HG03097 (cell line): ENCODE data around the gene TARBP1.
A peak's percentile ranks its signal among the peaks of the same experiment; 100 is the strongest.
"Not testable (repeated sequence)": the region's sequence is repeated elsewhere in the genome, so short reads cannot be mapped to it uniquely, and the experiment has no call there.

Experiments used
- ATAC-seq: cut with Tn5 transposase; IDR thresholded peaks from one replicate; pipeline ENCODE4 v1.9.1; 2021; ENCODE audit not compliant: unreplicated experiment, low FRiP score

Gene TARBP1, protein sequence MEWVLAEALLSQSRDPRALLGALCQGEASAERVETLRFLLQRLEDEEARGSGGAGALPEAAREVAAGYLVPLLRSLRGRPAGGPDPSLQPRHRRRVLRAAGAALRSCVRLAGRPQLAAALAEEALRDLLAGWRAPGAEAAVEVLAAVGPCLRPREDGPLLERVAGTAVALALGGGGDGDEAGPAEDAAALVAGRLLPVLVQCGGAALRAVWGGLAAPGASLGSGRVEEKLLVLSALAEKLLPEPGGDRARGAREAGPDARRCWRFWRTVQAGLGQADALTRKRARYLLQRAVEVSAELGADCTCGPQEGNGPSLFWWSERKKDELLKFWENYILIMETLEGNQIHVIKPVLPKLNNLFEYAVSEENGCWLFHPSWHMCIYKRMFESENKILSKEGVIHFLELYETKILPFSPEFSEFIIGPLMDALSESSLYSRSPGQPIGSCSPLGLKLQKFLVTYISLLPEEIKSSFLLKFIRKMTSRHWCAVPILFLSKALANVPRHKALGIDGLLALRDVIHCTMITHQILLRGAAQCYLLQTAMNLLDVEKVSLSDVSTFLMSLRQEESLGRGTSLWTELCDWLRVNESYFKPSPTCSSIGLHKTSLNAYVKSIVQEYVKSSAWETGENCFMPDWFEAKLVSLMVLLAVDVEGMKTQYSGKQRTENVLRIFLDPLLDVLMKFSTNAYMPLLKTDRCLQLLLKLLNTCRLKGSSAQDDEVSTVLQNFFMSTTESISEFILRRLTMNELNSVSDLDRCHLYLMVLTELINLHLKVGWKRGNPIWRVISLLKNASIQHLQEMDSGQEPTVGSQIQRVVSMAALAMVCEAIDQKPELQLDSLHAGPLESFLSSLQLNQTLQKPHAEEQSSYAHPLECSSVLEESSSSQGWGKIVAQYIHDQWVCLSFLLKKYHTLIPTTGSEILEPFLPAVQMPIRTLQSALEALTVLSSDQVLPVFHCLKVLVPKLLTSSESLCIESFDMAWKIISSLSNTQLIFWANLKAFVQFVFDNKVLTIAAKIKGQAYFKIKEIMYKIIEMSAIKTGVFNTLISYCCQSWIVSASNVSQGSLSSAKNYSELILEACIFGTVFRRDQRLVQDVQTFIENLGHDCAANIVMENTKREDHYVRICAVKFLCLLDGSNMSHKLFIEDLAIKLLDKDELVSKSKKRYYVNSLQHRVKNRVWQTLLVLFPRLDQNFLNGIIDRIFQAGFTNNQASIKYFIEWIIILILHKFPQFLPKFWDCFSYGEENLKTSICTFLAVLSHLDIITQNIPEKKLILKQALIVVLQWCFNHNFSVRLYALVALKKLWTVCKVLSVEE (N-terminal part only)

DNA sequence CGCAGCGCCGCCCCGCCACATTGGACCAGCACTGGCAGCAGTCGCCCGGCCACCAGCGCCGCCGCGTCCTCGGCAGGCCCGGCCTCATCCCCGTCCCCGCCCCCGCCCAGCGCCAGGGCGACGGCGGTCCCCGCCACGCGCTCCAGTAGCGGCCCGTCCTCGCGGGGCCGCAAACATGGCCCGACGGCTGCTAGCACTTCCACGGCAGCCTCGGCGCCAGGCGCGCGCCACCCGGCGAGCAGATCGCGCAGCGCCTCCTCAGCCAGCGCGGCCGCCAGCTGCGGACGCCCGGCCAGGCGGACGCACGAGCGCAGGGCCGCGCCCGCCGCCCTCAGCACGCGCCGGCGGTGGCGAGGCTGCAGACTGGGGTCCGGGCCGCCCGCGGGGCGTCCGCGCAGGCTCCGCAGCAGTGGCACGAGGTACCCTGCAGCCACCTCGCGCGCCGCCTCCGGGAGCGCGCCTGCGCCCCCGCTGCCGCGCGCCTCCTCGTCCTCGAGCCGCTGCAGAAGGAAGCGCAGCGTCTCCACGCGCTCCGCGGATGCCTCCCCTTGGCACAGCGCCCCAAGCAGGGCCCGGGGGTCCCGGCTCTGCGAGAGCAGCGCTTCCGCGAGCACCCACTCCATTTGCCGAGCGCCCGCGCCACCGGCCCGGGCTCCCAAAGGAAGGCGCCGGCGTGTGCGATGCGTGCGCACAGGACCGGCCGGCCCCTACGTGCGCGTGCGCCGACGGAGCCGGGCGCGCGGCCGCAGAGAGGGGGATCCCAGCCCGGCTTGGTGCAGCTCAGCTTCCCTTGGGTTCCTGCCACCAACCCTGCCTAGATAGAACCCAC is at the start of gene TARBP1:
TARBP1 (minus strand) TSS at position 699 of the 829 bp plus-strand sequence; CDS start at position 623, 76 bp downstream.
- peak; percentile 64 for ATAC-seq

DNA sequence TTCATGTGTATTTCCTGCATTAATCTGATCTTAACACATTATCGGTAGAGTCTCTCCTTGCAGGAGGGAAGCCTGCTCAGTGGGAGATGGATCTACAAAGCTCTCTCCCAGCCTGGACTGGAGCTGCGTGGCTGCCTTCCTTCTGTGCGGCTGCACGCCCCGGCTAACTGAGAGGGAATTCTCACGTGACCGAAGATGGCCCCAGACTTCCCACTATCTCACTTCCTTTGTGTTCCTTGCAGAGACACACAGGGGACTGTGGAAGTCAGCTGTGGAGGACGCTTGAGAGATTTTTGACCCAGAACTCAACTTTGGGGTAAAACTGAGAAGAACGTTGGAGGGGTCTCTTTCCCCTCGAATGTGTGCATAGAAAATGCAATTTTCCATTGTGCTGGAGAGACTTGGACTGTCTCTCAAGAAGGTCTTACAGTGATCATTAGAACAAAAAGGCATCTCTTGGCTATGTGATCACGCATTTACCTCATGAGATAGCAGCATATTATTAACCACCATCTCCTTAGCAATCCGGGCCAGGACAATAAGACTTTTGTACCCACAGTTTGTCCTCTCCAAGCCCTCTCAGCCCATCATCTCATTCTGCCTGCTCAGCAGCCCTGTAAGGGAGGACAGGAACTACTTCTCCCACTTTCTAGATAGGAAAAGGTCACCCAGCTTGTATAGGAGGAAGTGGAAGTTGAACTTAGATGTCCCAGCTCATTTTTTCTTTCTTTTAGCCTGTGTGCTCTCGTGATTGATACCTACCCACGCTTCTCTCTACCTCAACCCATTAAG is 49.3 kb upstream of the TARBP1 start:
- ATAC-seq = no peak

DNA sequence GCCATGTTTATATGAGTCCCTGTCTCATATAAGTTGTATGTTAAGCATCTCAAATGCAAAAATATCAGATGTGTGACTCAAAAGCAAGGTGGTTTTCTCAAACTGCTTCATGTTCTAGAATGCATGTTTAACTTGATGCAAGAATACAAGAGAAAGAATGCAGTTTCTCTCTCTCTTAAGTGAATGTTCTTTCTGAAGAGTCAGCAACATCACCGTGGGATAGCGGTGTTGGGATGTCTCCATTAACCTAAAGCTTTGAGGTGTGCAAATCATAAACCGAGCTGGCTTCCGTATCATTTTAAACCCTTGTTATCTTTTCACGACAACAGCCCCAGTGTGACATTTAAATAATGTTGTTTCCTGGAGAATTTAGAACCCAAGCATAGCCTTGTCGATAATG is 48.4 kb upstream of the TARBP1 start:
- ATAC-seq = no peak

DNA sequence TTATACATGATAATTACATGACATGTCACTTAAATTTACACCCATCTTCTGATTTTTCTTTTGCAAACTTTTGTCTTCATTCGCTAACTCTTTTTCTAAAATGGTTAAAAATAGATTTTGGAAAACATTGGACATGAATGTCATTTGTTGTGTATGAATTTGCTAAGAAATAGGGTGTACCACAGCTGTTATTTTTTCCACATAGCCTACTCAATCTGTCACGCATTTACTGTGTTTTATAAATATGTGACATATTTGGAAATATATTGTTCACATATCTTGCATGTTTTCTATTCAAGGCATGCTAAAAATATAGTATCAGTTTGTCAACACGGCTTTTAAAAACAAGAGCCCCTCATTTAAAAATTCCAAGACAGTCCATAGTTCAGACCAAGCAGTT is 47.9 kb upstream of the TARBP1 start:
- ATAC-seq = no peak

DNA sequence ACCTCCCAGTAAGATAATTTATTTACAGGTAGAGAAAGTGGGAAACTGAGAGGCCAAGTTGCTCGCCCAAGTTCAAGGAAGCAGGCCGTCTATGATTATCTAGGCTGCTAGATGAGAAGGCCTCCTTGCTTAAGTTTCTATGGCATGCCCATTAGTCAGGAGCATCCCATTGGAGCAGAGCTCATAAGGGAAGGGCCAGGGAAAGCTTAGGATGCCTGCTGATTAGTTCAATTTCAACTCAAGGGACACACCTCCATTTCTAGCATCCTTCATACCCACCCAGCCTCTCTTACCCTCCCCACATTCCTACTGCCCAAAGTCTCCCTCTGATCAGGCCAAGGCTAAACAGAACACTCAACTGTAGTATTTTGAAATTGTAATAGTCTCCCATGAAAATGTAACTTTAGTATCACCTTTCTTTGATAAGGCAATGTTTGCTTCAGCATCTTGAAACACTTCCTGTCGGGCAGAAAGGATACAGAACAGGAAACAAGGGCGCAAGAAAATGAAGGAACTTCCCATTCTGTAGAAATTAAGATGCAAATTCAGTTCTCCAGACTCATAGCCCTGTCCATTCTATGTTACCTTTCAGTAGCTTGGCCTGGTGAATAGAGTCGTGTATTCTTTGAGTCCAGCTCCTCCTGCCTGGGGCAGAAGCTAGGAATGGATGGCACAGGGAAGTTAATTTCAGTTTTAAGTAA is 46.3 kb upstream of the TARBP1 start:
- no peak for ATAC-seq

DNA sequence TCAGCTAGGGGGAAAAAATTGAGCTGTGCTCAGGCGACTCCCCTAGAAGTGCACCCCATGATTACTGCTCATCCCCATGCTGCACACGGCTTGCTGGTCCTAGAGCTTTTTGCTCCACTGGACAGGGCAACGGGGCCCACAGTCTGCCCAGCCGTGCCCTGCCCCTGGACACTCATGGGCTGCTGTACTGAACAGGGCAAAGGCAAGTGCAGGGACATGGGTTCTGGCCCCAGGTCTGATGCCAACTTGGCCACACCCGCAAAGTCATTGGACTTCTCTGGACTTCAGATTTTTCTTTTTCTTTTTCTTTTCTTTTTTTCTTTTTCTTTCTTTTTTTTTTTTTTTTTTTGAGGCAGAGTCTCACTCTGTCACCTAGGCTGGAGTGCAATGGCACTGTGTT is 42.9 kb upstream of the TARBP1 start:
- ATAC-seq = no peak

DNA sequence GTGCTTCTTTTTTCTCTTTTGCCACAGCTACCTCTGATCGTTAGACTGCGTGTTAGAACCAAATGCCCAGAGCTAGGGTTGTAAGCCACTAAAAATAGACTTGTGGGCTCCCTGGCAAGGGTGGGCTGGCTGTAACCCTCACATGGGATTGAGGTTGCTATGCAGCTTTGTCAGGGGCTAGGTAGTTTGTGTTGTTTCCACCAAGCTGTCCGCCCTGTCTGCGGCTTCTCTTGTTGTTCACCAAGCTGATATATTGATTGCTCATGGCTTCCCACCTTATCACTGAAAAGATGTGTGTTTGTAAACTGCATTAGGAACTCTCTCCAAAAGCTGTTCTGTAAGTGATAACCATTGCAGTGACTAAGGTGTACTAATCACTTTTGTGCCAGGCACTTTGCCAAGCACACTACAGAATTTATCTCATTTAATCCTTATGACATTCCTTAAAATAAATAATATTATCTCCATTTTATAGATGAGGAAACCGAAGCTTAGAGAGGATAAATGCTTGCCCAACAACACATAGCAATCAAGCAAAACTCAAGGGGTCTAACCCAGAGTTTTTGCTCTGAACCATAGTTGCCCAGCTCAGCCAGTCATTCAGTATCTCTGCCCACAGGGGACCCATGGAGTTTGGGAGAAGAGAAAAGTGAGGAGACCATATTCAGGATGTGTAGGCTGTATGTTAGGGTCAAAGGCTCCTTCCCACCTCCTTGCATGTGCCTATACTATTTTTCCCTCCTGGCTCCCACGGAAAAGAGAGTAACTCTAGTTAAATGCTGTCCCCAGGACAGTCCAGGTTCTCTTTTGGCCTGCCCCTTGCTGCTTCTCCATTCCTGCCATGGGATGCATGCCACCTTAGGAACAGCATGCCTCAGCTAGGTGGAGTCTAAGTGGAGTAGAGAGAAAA is 42.2 kb upstream of the TARBP1 start:
- ATAC-seq = no peak

DNA sequence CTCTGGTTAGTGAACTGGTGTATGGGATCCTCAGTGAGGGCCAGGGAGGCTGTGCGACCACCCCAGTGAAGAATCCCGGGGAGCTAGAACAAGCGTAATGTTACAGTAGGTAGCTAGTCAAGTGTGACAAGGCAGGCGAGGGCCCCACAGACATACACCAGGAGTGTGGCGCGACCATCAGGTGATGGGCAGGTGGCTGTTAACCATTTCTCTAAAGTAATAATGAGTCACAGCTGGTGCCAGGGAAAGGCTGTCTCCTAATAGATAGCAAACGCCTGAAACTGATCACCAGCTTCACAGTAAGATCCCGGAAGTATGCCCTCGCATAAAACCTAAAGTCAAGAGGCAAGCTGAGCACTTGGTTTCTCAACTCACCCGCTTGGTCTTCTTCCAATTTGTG is 40.5 kb upstream of the TARBP1 start:
- ATAC-seq = no peak

DNA sequence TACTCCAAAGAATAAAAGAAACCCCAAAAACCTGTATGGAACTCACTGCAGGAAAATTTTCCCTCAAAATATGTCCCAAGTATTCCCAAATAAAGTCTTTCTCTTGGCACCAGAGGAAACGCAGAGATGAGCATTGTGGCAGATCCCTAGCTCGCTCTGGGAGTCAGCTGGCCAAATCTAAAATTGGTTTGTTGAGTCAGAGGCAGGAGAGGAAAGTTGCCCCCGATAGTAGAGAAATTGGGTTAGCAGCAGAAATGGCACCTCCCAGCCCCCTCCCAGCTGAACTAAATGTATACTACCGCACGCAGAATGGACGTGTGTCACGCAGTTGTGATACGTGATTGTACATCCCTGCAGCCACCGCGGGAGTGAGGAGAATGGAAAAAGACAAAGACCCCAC is 39.9 kb upstream of the TARBP1 start:
- no peak for ATAC-seq

DNA sequence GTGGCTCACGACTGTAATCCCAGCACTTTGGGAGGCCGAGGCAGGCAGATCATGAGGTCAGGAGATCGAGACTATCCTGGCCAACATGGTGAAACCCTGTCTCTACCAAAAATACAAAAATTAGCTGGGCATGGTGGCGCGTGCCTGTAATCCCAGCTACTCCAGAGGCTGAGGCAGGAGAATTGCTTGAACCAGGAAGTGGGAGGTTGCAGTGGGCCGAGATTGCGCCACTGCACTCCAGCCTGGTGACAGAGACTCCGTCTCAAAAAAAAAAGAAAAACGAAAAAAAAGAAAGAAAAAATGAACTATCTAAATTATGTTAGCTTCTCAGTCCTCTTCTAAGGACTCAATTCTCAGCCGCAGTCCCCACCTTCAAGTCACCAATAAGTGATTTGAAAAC is 39.1 kb upstream of the TARBP1 start:
- ATAC-seq = not testable (repeated sequence)

DNA sequence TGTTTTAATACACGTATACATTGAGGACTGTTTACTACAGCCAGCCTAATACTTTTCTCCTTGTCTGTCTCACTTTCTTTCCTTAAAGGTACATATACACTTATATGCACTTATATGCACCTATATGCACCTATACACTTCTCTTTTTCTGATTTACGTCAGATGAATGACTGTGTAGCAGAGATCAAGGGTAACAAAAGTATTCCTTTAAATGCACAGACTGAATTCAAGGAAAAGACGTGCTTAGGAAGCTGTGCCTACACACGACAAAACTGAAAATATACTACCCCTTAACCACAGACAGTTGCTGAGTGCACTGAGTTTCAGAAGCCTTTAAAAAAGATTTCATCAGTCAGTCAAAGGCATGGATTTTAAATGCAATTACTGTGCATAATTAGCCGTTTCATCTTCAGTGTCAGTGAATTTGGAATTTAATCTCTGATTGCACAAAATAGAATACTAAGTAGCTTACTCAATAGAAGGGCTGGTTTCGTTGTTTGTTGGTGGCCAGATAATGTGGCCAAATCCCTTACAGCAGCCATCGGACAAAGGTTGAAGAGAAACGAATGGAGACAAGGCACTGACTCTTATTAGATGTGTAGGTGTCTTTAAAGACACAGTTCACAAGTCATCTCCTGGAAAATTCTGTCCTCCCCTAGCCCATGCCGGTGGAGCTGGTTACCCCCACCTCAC is 38.3 kb upstream of the TARBP1 start:
- ATAC-seq = no peak

DNA sequence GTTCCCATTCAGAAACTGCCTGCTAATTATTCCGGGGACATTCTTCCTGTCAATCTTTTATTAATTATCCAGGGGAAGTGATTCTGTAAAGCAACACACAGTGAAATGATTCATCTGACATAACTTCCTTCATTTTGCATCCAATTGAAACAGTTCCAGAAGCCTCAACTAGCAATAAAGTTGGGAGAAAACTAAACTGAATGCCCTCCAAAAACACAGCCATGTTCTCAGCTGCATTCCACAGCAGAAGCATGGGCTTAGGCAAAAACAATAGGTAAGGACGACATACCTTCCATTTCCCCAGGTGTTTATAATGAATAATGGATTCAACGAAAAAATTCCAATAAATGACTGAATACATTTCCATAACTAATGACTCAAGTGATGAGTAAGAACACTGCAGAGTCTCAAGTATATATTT is 36.9 kb upstream of the TARBP1 start:
- no peak for ATAC-seq

DNA sequence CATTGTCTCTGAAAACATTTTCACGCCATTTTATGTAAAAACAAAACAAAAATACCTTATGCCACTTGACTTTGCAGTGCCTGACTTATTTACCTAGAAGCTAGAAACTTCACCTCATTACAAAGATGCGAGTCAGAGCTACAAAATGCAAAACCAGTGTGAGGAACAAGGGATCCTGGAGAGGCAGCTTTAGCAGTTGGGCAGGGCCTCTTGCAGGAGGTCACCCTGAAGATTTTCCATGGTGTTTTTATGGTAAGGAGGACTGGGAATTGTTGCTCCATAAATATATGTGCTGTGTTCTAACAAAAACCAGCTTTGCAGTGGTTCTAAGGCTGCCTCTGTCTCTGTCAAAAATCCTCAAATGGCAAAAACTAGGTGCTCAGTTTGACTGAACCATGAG is 36.4 kb upstream of the TARBP1 start:
- ATAC-seq = no peak

DNA sequence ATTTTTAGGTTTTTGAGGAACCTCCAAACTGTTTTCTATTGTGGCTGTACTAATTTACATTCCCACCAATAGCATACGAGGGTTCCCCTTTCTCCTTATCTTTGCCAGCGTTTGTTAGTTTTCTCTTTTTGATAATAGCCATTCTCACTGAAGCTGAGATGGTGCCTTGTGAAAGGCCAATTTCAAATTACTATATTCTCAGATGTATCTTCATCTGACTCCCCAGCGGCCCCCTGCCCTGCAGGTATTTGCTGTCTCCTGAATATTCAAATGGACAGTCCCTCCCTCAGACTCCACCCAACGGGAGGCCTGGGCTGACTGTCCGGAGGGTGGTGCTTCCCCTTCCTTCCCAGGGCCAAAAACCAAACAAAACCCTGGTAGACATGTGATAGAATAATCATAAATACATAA is 33.5 kb upstream of the TARBP1 start:
- no peak for ATAC-seq

DNA sequence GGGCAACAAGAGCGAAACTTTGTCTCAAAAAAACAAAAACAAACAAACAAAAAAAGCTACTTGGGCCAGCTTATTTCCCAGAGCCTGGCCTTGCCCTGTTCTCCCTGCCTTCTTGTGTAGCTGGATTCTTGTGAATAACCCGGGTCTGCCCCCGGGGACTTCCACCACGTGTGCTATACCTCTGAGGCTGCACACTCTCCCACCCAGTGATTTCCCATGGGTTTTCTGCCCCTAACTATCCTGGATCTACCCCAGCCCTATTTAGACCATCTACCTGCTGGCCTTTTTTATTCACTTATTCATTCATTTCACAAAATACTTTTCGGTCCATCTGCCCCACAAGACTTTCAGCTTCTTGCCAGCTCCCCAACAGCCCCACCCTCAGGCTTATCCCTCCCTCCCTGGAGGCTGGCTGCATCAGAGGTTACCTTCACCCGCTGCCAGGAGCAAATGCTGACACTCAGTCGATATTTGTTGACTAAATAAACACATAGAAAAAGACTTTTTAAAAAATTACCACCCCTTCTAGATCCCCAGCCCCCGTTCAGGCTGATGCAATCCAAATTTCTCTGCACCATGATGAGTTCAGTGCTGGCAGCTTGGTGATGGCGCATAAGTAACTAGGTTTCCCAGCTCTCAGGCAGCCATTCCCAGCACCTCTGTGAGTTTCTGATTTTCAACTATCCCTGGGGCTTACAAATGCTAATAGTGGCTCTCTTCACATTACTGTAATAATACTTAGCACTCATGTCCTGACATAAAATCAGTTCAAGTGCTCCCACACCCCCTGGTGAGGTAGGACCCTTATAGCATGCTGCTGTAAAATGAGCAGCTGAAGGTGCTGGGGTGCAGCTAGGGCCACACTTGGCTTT is 30.7 kb upstream of the TARBP1 start:
- no peak for ATAC-seq
